ELR (cell line): Measurements from ENCODE around the gene KLK8.

Source experiments
- DNase-seq: peaks from one replicate; pipeline ENCODE4 v3.0.0-alpha.2; 2015; ENCODE audit warnings: low read depth

KLK8 gene

DNA sequence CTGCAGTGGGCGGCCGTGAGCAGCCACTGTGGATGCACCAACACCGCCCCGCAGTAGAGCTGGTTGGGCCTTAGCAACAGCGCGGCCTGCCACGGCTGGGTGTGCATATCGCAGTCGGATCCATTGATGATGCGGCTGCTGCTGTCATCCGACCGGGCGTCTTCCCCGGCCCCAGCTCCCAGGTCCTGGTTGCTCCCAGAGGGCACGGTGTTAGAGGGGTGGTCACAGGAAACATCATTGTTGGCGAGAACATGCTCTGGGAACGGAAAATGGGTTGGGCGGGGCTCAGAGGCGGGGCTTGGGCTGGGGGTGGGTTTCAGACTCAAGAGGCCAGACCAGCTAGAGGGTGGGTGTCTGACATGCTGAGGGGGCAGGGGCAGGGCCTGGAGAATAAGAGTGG is 51.5 kb downstream of the KLK8 start:
- DNase-seq = no peak

DNA sequence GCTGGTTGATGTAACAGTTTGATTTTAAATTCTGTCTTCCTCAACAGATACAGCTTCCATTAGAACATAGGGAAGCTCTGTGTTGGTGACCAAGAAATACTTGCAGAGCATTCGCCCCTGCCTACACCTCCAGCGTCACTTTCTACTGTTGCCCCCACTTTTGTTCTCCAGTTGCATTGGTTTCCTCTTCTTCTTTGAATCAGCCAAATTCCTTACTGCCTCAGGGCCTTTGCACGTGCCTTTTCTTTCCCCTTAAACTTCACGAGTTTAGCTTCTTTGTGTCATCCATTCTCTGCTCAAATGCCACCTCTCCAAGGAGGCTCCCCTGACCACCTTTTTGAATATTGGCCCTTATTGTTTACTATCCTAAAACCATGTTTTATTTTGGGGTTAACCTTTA is 54.3 kb downstream of the KLK8 start:
- no peak for DNase-seq
